OCI-LY7 (cell line): ENCODE data around the gene DYRK2. TPM values are rescaled to one million over a fixed set of nuclear protein-coding genes. Genes with fewer than 3 reads are reported as not detected.

ENCODE experiments used
- BruUV-seq: library from RNA; stranded (reverse); fragments of 400-500 nt; replicated peaks from 2 replicates; lab custom pipeline; 2021; lab: Mats Ljungman, UMichigan
- CTCF ChIA-PET: fragments of 300-600 bp; sonication (Branson Sonifier 250); formaldehyde crosslinking; loops from one replicate; lab custom pipeline; 2022; ENCODE audit warnings: antibody characterized with exemption; ENCODE audit not compliant: unreplicated experiment; lab: Charles Lee
- POLR2A ChIA-PET: fragments of 300-600 bp; sonication (Branson Sonifier 250); formaldehyde crosslinking; loops from one replicate; lab custom pipeline; 2022; ENCODE audit warnings: antibody characterized with exemption; lab: Charles Lee
- DNase-seq: peaks from one replicate; pipeline ENCODE4 v3.0.0-alpha.2; 2015; ENCODE audit warnings: low spot score
- H2AFZ ChIP-seq: fragments of 200-600 bp; sonication (generic), shearing (Covaris generic); 2 replicates; pipeline ENCODE4 v1.6.1; 2014; ENCODE audit warnings: mild to moderate bottlenecking, antibody characterized with exemption, low read length, moderate library complexity
- H3K27ac ChIP-seq: fragments of 200-600 bp; sonication (generic); 2 replicates; pipeline ENCODE4 v1.5.1; 2014; ENCODE audit warnings: mixed run types, low read depth, mild to moderate bottlenecking, moderate library complexity, low read length, inconsistent platforms; ENCODE audit not compliant: poor library complexity, severe bottlenecking
- H3K36me3 ChIP-seq: fragments of 200-600 bp; sonication (generic); 2 replicates; pipeline ENCODE4 v1.6.1; 2014; ENCODE audit warnings: mild to moderate bottlenecking, antibody characterized with exemption, low read length, moderate library complexity, mixed read lengths; ENCODE audit not compliant: insufficient read depth
- H3K4me1 ChIP-seq: fragments of 200-600 bp; sonication (generic); 2 replicates; pipeline ENCODE4 v1.5.1; 2014; ENCODE audit warnings: mild to moderate bottlenecking, low read length; ENCODE audit not compliant: insufficient read depth, poor library complexity, severe bottlenecking
- H3K4me2 ChIP-seq: fragments of 200-600 bp; sonication (generic); 2 replicates; pipeline ENCODE4 v1.6.1; 2014; ENCODE audit warnings: mild to moderate bottlenecking, low read length
- H3K4me3 ChIP-seq: fragments of 200-600 bp; sonication (generic); 2 replicates; pipeline ENCODE4 v1.5.1; 2014; ENCODE audit warnings: mild to moderate bottlenecking, low read depth, low read length; ENCODE audit not compliant: poor library complexity, severe bottlenecking
- H3K79me2 ChIP-seq: fragments of 200-600 bp; sonication (generic); 2 replicates; pipeline ENCODE4 v1.6.1; 2016; ENCODE audit warnings: low read depth, mild to moderate bottlenecking, low read length, moderate library complexity, mixed read lengths; ENCODE audit not compliant: insufficient read depth
- H3K9me2 ChIP-seq: fragments of 200-600 bp; sonication (generic); 2 replicates; pipeline ENCODE4 v1.6.1; 2016; ENCODE audit warnings: mild to moderate bottlenecking, low read length, mixed read lengths; ENCODE audit not compliant: insufficient read depth
- H3K9me3 ChIP-seq: fragments of 200-600 bp; sonication (generic); 2 replicates; pipeline ENCODE4 v1.6.1; 2014; ENCODE audit warnings: mild to moderate bottlenecking, mixed run types, low read length, mixed read lengths
- H4K20me1 ChIP-seq: fragments of 200-600 bp; sonication (generic); 2 replicates; pipeline ENCODE4 v1.6.1; 2014; ENCODE audit warnings: mild to moderate bottlenecking, antibody characterized with exemption, low read length, moderate library complexity, mixed read lengths; ENCODE audit not compliant: insufficient read depth
- CTCF ChIP-seq: fragments of 200-600 bp; sonication (generic); conservative IDR thresholded peaks from 2 replicates; pipeline ENCODE4 v1.5.1; 2014; ENCODE audit warnings: mild to moderate bottlenecking, antibody characterized with exemption, low read length, moderate library complexity, mixed read lengths
- EZH2phosphoT487 ChIP-seq: fragments of 200-600 bp; sonication (generic); IDR thresholded peaks from 2 replicates; pipeline ENCODE4 v1.6.1; 2018; ENCODE audit warnings: low read depth, borderline replicate concordance, mild to moderate bottlenecking, mixed run types, antibody characterized with exemption, low read length, moderate library complexity, mixed read lengths
- intact Hi-C: fragments of 100-400 bp; cut with micrococcal nuclease; formaldehyde crosslinking; loops from one replicate; pipeline ENCODE4 v1.10.0; 2022; ENCODE audit not compliant: unreplicated experiment
- total RNA-seq, 2 experiments: library from RNA; depleted of rRNA in 1 of 2; stranded (reverse); fragments of >200 nt in 1 of 2; shearing (Covaris generic) in 1 of 2; gene quantifications; 2 replicates each; pipeline ENCODE4 v1.2.3, GENCODE V29; 2014 to 2022

Gene DYRK2
- total RNA-seq, 2 experiments from 2014 or later, result 30.6 to 32.3 TPM

GRCh38 chr12:67640863-67641262 is 7.7 kb upstream of the DYRK2 start:
- CTCF ChIA-PET, result no interaction called here
- POLR2A ChIA-PET, result interaction anchor here (0.6 to 0.7 kb wide), 2 partner anchors 10 to 15 kb away, joined by 3 to 4 read pairs; no protein-coding TSS in a partner anchor
- DNase-seq, result no peak
- H3K9me2 ChIP-seq, result no peaks in the 10 kb centered on the region
- H3K9me3 ChIP-seq, result no peaks in the 10 kb centered on the region
- TF ChIP-seq CTCF (no peak), EZH2phosphoT487 (no peak)
- H3K36me3 ChIP-seq, result no peaks in the 10 kb centered on the region
- intact Hi-C loops, result no loop called here
- no peak overlapping the region for H2AFZ ChIP-seq
- H3K4me3 ChIP-seq, result no peak overlapping the region
- H3K27ac ChIP-seq, result no peak overlapping the region
- H3K79me2 ChIP-seq, result no peaks in the 10 kb centered on the region
- BruUV-seq, result no TSS peak
- no peaks in the 10 kb centered on the region for H4K20me1 ChIP-seq
- no peak overlapping the region for H3K4me2 ChIP-seq
- no peaks in the 10 kb centered on the region for H3K4me1 ChIP-seq

GRCh38 chr12:67645126-67645525 is 3.4 kb upstream of the DYRK2 start:
- ChIA-PET POLR2A (interaction anchor here (1.5 kb wide), 1 partner anchor 14 kb away, joined by 4 read pairs; no protein-coding TSS in a partner anchor), CTCF (no interaction called here)
- Histone ChIP-seq H3K36me3 (no peaks in the 10 kb centered on the region), H3K27ac (no peak overlapping the region), H3K9me3 (no peaks in the 10 kb centered on the region), H2AFZ (no peak overlapping the region), H3K4me3 (no peak overlapping the region), H3K9me2 (no peaks in the 10 kb centered on the region), H3K4me2 (no peak overlapping the region), H3K79me2 (peaks cover 10% of the 10 kb centered on the region; the same call in 1 of the 2 replicates), H3K4me1 (peaks cover 6% of the 10 kb centered on the region), H4K20me1 (peaks cover 1% of the 10 kb centered on the region; the same call in 1 of the 2 replicates)
- BruUV-seq, result no TSS peak
- no peak for DNase-seq
- TF ChIP-seq CTCF (no peak), EZH2phosphoT487 (no peak)
- intact Hi-C loops, result loop anchor here (5.0 kb wide), 1 partner anchor 193 kb away; no protein-coding TSS in a partner anchor

GRCh38 chr12:67645601-67646000 is 2.9 kb upstream of the DYRK2 start:
- Histone ChIP-seq H3K9me3 (no peaks in the 10 kb centered on the region), H3K79me2 (peaks cover 14% of the 10 kb centered on the region; the same call in 1 of the 2 replicates), H3K4me1 (peaks cover 11% of the 10 kb centered on the region), H3K36me3 (no peaks in the 10 kb centered on the region), H3K4me3 (no peak overlapping the region), H2AFZ (no peak overlapping the region), H3K27ac (no peak overlapping the region), H4K20me1 (peaks cover 6% of the 10 kb centered on the region; the same call in 1 of the 2 replicates), H3K4me2 (no peak overlapping the region), H3K9me2 (no peaks in the 10 kb centered on the region)
- no TSS peak for BruUV-seq
- ChIA-PET POLR2A (interaction anchor here (0.8 to 1.5 kb wide), 3 partner anchors 13 to 145 kb away, joined by 3 to 4 read pairs (median 4); no protein-coding TSS in a partner anchor), CTCF (no interaction called here)
- intact Hi-C loops, result loop anchor here (5.0 kb wide), 1 partner anchor 193 kb away; no protein-coding TSS in a partner anchor
- TF ChIP-seq EZH2phosphoT487, result no peak
- TF ChIP-seq CTCF, result no peak
- no peak for DNase-seq
